MCF 10A (cell line): ENCODE measurements around the gene NAALADL2. TPM values are rescaled to one million over a fixed set of nuclear protein-coding genes. Genes with fewer than 3 reads are reported as not detected.

Experiments
- BruUV-seq: library from RNA; stranded (reverse); fragments of 400-500 nt; replicated peaks from 2 replicates; lab custom pipeline; 2021; lab: Mats Ljungman, UMichigan
- CTCF ChIA-PET: fragments of 300-600 bp; sonication (Branson Sonifier 250); formaldehyde crosslinking; extraction: SDS; loops from one replicate; lab custom pipeline; 2021; ENCODE audit warnings: antibody characterized with exemption, inconsistent platforms; lab: Yijun Ruan, JAX
- POLR2A ChIA-PET: fragments of 300-600, 350-650 bp; sonication (Branson Sonifier 250); formaldehyde crosslinking; extraction: SDS; loops from one replicate; lab custom pipeline; 2020; ENCODE audit warnings: antibody characterized with exemption, inconsistent platforms; lab: Yijun Ruan, JAX
- DNase-seq: peaks from one replicate; pipeline ENCODE4 v3.0.0-alpha.2; 2018; ENCODE audit not compliant: unreplicated experiment
- H3K27ac Mint-ChIP-seq: one replicate; pipeline ENCODE4 v1.8.0; 2022; ENCODE audit warnings: mild to moderate bottlenecking, low read depth, mixed read lengths; ENCODE audit not compliant: unreplicated experiment
- H3K27me3 Mint-ChIP-seq: one replicate; pipeline ENCODE4 v1.8.0; 2022; ENCODE audit warnings: mixed read lengths; ENCODE audit not compliant: insufficient read depth, unreplicated experiment
- H3K36me3 Mint-ChIP-seq: one replicate; pipeline ENCODE4 v1.8.0; 2022; ENCODE audit warnings: mild to moderate bottlenecking, moderate library complexity, mixed read lengths; ENCODE audit not compliant: insufficient read depth, unreplicated experiment
- H3K4me1 Mint-ChIP-seq: one replicate; pipeline ENCODE4 v1.8.0; 2022; ENCODE audit warnings: mixed read lengths; ENCODE audit not compliant: insufficient read depth, unreplicated experiment
- H3K4me3 Mint-ChIP-seq: one replicate; pipeline ENCODE4 v1.8.0; 2022; ENCODE audit warnings: mild to moderate bottlenecking, moderate library complexity, mixed read lengths; ENCODE audit not compliant: unreplicated experiment
- H3K9me3 Mint-ChIP-seq: one replicate; pipeline ENCODE4 v1.8.0; 2022; ENCODE audit warnings: mixed read lengths; ENCODE audit not compliant: unreplicated experiment
- intact Hi-C: fragments of 100-400 bp; cut with micrococcal nuclease; formaldehyde crosslinking; loops from 2 replicates; pipeline ENCODE4 v1.14.1; 2022
- total RNA-seq: library from RNA; stranded (reverse); gene quantifications from 2 replicates; pipeline ENCODE4 v1.2.3, GENCODE V29; 2022
- TF ChIP-seq, protein P1 (sequence below): fragments of 200-600 bp; IDR thresholded peaks from one replicate; pipeline ENCODE4 v1.8.0; 2022; ENCODE audit warnings: antibody characterized with exemption, mild to moderate bottlenecking; ENCODE audit not compliant: unreplicated experiment

NAALADL2 gene
- total RNA-seq, 1 experiment from 2014 or later = 4.2 TPM

DNA sequence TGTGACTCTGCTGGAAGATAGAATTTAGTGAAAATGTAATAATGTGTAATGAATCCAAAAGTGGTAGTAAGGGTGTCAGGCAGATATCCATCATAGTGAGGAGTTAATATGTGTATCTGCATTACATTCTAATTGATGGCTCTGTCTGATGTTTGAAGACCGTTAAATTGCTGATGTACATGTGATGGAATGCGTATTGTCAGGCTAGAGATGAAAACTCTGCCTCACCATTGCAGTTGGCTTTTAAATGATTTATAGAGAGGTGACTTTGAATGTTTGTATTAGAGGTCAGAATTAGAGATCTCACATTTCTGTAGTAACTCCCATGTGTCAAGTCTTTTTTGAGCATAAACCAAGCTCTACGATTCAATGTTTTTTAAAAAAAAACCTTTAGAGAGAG is 234.6 kb downstream of the NAALADL2 start:
- Mint-ChIP-seq H3K36me3 (no peaks in the 10 kb centered on the region), H3K4me1 (peaks cover 14% of the 10 kb centered on the region), H3K27ac (no peak overlapping the region), H3K4me3 (no peak overlapping the region), H3K27me3 (no peaks in the 10 kb centered on the region), H3K9me3 (no peaks in the 10 kb centered on the region)
- intact Hi-C loops = no loop called here
- TF ChIP-seq, protein P1, sequence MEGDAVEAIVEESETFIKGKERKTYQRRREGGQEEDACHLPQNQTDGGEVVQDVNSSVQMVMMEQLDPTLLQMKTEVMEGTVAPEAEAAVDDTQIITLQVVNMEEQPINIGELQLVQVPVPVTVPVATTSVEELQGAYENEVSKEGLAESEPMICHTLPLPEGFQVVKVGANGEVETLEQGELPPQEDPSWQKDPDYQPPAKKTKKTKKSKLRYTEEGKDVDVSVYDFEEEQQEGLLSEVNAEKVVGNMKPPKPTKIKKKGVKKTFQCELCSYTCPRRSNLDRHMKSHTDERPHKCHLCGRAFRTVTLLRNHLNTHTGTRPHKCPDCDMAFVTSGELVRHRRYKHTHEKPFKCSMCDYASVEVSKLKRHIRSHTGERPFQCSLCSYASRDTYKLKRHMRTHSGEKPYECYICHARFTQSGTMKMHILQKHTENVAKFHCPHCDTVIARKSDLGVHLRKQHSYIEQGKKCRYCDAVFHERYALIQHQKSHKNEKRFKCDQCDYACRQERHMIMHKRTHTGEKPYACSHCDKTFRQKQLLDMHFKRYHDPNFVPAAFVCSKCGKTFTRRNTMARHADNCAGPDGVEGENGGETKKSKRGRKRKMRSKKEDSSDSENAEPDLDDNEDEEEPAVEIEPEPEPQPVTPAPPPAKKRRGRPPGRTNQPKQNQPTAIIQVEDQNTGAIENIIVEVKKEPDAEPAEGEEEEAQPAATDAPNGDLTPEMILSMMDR = no peak
- POLR2A ChIA-PET = no interaction called here
- BruUV-seq = no TSS peak
- CTCF ChIA-PET = interaction anchor here (0.6 to 1.4 kb wide), 2 partner anchors 1536 to 1607 kb away, joined by 4 read pairs; no protein-coding TSS in a partner anchor
- DNase-seq = no peak

- ChIA-PET POLR2A (no interaction called here), CTCF (interaction anchor here (0.6 to 1.4 kb wide), 2 partner anchors 1535 to 1608 kb away, joined by 4 read pairs; no protein-coding TSS in a partner anchor)
- peaks cover 14% of the 10 kb centered on the region for H3K4me1 Mint-ChIP-seq
- H3K4me3 Mint-ChIP-seq = no peak overlapping the region
- intact Hi-C loops = no loop called here
- DNase-seq = no peak
- H3K36me3 Mint-ChIP-seq = no peaks in the 10 kb centered on the region
- H3K27me3 Mint-ChIP-seq = no peaks in the 10 kb centered on the region
- H3K27ac Mint-ChIP-seq = no peak overlapping the region
- TF ChIP-seq, protein P1 = no peak
- no peaks in the 10 kb centered on the region for H3K9me3 Mint-ChIP-seq
- BruUV-seq = no TSS peak
These were observed 235.2 kb downstream of the NAALADL2 start for GRCh38 chr3:175094344-175094743.

- ChIA-PET CTCF (interaction anchor here (0.9 to 1.2 kb wide), 2 partner anchors 23 to 84 kb away, joined by 3 read pairs; no protein-coding TSS in a partner anchor), POLR2A (interaction anchor here (1.0 kb wide), 1 partner anchor 10 kb away, joined by 3 read pairs; no protein-coding TSS in a partner anchor)
- peaks cover 14% of the 10 kb centered on the region for H3K4me1 Mint-ChIP-seq
- BruUV-seq = no TSS peak
- TF ChIP-seq, protein P1 = no peak
- H3K27me3 Mint-ChIP-seq = no peaks in the 10 kb centered on the region
- no peak overlapping the region for H3K27ac Mint-ChIP-seq
- H3K36me3 Mint-ChIP-seq = no peaks in the 10 kb centered on the region
- no peak for DNase-seq
- no peaks in the 10 kb centered on the region for H3K9me3 Mint-ChIP-seq
- no peak overlapping the region for H3K4me3 Mint-ChIP-seq
- intact Hi-C loops = no loop called here
These were observed 239.5 kb downstream of the NAALADL2 start for GRCh38 chr3:175098644-175099043.

DNA sequence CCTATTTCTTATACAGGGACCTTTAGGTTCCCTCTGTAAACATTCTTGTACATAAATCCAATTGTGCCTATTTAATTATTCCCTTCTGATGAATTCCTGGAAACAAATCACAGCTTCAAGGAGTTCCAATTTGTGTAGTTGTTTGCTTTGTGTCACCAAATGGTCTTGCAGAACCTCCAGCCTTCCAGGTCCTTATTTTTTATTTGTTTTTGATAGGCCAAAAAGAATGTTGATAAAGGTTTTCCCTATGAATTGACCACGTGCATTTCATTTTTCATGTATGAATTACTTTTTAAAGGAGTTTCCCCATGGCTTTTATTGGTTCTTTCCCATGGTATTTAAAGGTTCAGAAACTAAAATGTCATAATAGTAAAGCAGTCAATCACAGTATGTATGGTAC is 243.0 kb downstream of the NAALADL2 start:
- H3K27me3 Mint-ChIP-seq = no peaks in the 10 kb centered on the region
- ChIA-PET POLR2A (no interaction called here), CTCF (no interaction called here)

More for the DNA sequence above, 243.0 kb downstream of the NAALADL2 start:
- DNase-seq = no peak
- intact Hi-C loops = no loop called here
- H3K4me3 Mint-ChIP-seq = no peak overlapping the region
- no TSS peak for BruUV-seq
- no peaks in the 10 kb centered on the region for H3K4me1 Mint-ChIP-seq
- no peak overlapping the region for H3K27ac Mint-ChIP-seq
- H3K36me3 Mint-ChIP-seq = no peaks in the 10 kb centered on the region
- TF ChIP-seq, protein P1 = no peak
- no peaks in the 10 kb centered on the region for H3K9me3 Mint-ChIP-seq
